K562 (cell line): ENCODE data around the gene KRT16. TPM values are rescaled to one million over a fixed set of nuclear protein-coding genes. Genes with fewer than 3 reads are reported as not detected.
"Not testable (repeated sequence)": the region's sequence is repeated elsewhere in the genome, so short reads cannot be mapped to it uniquely, and the experiment has no call there.

ENCODE experiments used
- ATAC-seq: fragments of 200-7000 bp; cut with Tn5 transposase; 3 replicates; pipeline ENCODE4 v1.9.1; 2020; ENCODE audit warnings: moderate library complexity
- BruUV-seq: library from RNA; stranded (reverse); fragments of 400-500 nt; replicated peaks from 2 replicates; lab custom pipeline; 2021; lab: Mats Ljungman, UMichigan
- CTCF ChIA-PET: fragments of 300-600 bp; formaldehyde crosslinking; extraction: SDS; loops from one replicate; lab custom pipeline; 2021; ENCODE audit warnings: low intra/inter-chr PET ratio; lab: Yijun Ruan, JAX
- POLR2A ChIA-PET: fragments of 300-600, 350-650 bp; sonication (Branson Sonifier 250); formaldehyde crosslinking; extraction: SDS; loops from one replicate; lab custom pipeline; 2021; ENCODE audit warnings: antibody characterized with exemption, inconsistent platforms; lab: Yijun Ruan, JAX
- DNase-seq, 4 experiments: peaks; one replicate each; pipeline versions ENCODE4 v3.0.0 to v3.0.0-alpha.2; 2011 to 2018; ENCODE audit warnings: low spot score in 3 of 4, mixed read lengths in 3 of 4; ENCODE audit errors: extremely low read depth in 1 of 4
- FAIRE-seq: peaks from 2 replicates; lab custom pipeline; 2011; peaks lifted over from hg19 to GRCh38; lab: Jason Lieb, UNC
- H2AFZ ChIP-seq: 2 replicates; pipeline ENCODE4 v1.6.0; 2011; ENCODE audit warnings: low read depth, low read length, control low read depth, inconsistent platforms
- H3K27ac ChIP-seq: fragments of 200-600 bp; 3 replicates; pipeline ENCODE4 v1.8.0; 2011; ENCODE audit warnings: low read depth, mild to moderate bottlenecking, control low read depth, inconsistent platforms, low read length, moderate library complexity, mixed read lengths; ENCODE audit errors: extremely low read depth
- H3K27me3 ChIP-seq, 2 experiments: fragments of 300-600 bp in 1 of 2; 2 replicates in 1 of 2; 3 replicates in 1 of 2; pipeline versions ENCODE4 v1.6.0 to v1.8.0; 2011; ENCODE audit warnings: inconsistent platforms in 2 of 2, low read length in 2 of 2, mild to moderate bottlenecking in 1 of 2, mixed read lengths in 1 of 2, moderate library complexity in 1 of 2; ENCODE audit not compliant: control insufficient read depth in 2 of 2, insufficient read depth in 2 of 2
- H3K36me3 ChIP-seq: fragments of 300-600 bp; 3 replicates; pipeline ENCODE4 v1.8.0; 2011; ENCODE audit warnings: mild to moderate bottlenecking, low read length, inconsistent platforms; ENCODE audit not compliant: control insufficient read depth, insufficient read depth
- H3K4me1 ChIP-seq, 2 experiments: fragments of 200-600 bp in 1 of 2; replicated peaks in 1 of 2; 2 replicates in 1 of 2; 3 replicates in 1 of 2; pipeline versions ENCODE4 v1.5.1 to v1.8.0; 2011; ENCODE audit warnings: inconsistent platforms in 2 of 2, low read length in 2 of 2, mild to moderate bottlenecking in 1 of 2, mixed read lengths in 1 of 2, moderate library complexity in 1 of 2; ENCODE audit not compliant: control insufficient read depth in 2 of 2, insufficient read depth in 2 of 2
- H3K4me2 ChIP-seq: 2 replicates; pipeline ENCODE4 v1.6.1; 2011; ENCODE audit warnings: low read length, control low read depth, inconsistent platforms, mixed read lengths; ENCODE audit not compliant: insufficient read depth
- H3K4me3 ChIP-seq: fragments of 200-600 bp; sonication (generic), shearing (Covaris generic); 2 replicates; pipeline ENCODE4 v1.5.1; 2016; ENCODE audit warnings: control low read depth, inconsistent platforms
- H3K79me2 ChIP-seq: fragments of 200-600 bp; 3 replicates; pipeline ENCODE4 v1.8.0; 2011; ENCODE audit warnings: low read length, inconsistent platforms; ENCODE audit not compliant: control insufficient read depth, insufficient read depth
- H3K9ac ChIP-seq, 2 experiments: 2 replicates each; pipeline versions ENCODE4 v1.6.0 to v1.6.1; 2011; ENCODE audit warnings: low read depth in 2 of 2, low read length in 2 of 2, control low read depth in 1 of 2, inconsistent platforms in 1 of 2, mild to moderate bottlenecking in 1 of 2, mixed read lengths in 1 of 2; ENCODE audit not compliant: insufficient read depth in 1 of 2
- H3K9me1 ChIP-seq: one replicate; pipeline ENCODE4 v1.6.0; 2011; ENCODE audit warnings: inconsistent platforms, mild to moderate bottlenecking, low read length, moderate library complexity; ENCODE audit not compliant: control insufficient read depth, insufficient read depth
- H3K9me3 ChIP-seq: replicated peaks from 2 replicates; pipeline ENCODE4 v1.5.1; 2011; ENCODE audit warnings: low read depth, low read length, inconsistent platforms; ENCODE audit not compliant: control insufficient read depth, insufficient read depth
- H4K20me1 ChIP-seq: replicated peaks from 2 replicates; pipeline ENCODE4 v1.6.1; 2011; ENCODE audit warnings: low read length, inconsistent platforms, mixed read lengths; ENCODE audit not compliant: control insufficient read depth, insufficient read depth
- MYBL2 ChIP-seq, 2 experiments: fragments of 450-650 bp in 1 of 2; sonication (generic) in 1 of 2; formaldehyde crosslinking in 1 of 2; IDR thresholded peaks; 2 replicates each; pipeline versions ENCODE4 v1.6.1 to v1.8.1; 2017 to 2022; ENCODE audit warnings: borderline replicate concordance in 1 of 2, inconsistent platforms in 1 of 2, low read depth in 1 of 2, mild to moderate bottlenecking in 1 of 2, missing genetic modification reagents in 1 of 2, moderate library complexity in 1 of 2
- WGBS: fragments of 100-300 bp; shearing (Covaris generic); methylation state at CpG from one replicate; pipeline ENCODE4 v1.1.6; 2016; ENCODE audit warnings: low coverage, mixed read lengths; ENCODE audit not compliant: insufficient coverage; ENCODE audit errors: missing lambda C conversion rate; 5-methylcytosine and 5-hydroxymethylcytosine counted together
- in situ Hi-C: fragments of 300-500 bp; cut with MboI; formaldehyde crosslinking; loops from 4 replicates; pipeline ENCODE4 v1.15.0; 2018; ENCODE audit warnings: inconsistent platforms, mixed read lengths
- intact Hi-C: fragments of 100-400 bp; cut with micrococcal nuclease; formaldehyde crosslinking; loops from 2 replicates; pipeline ENCODE4 v1.14.2; 2022
- polyA plus RNA-seq, 8 experiments: library from polyadenylated mRNA; depleted of rRNA in 4 of 8; stranded (reverse) in 5 of 8; unstranded in 3 of 8; fragments of >200 nt; fragmentation: Nextera tagmentation in 2 of 8; fragmentation: Illumina TruSeq in 1 of 8; extraction: Ambion mirVana in 2 of 8; extraction: Trizol in 1 of 8; gene quantifications; 2 replicates each; pipeline versions ENCODE4 v1.2.1 to v1.2.3, GENCODE V29; 2011 to 2014; ENCODE audit warnings: inconsistent platforms in 1 of 8, missing spikeins in 1 of 8
- total RNA-seq, 7 experiments: library from RNA; depleted of rRNA in 6 of 7; stranded (reverse); fragments of >200 nt in 6 of 7; fragmentation: Illumina TruSeq in 2 of 7; extraction: Trizol in 2 of 7; gene quantifications; 2 replicates each; pipeline versions ENCODE4 v1.2.1 to v1.2.3, GENCODE V29; 2011 to 2021; ENCODE audit warnings: low replicate concordance in 1 of 7
- TF ChIP-seq, protein P1 (sequence below), 3 experiments: IDR thresholded peaks in 2 of 3; conservative IDR thresholded peaks in 1 of 3; 2 replicates each; pipeline ENCODE4 v1.5.1; 2011 to 2012; ENCODE audit warnings: low read length in 3 of 3, mild to moderate bottlenecking in 3 of 3, control low read depth in 2 of 3, improper control_type of control experiment in 1 of 3, inconsistent platforms in 1 of 3, low read depth in 1 of 3, mixed read lengths in 1 of 3, moderate library complexity in 1 of 3; ENCODE audit not compliant: insufficient read depth in 2 of 3

Gene KRT16
- total and polyA plus RNA-seq, 9 of the 15 experiments (the other 6 are each of a cell fraction or from before 2014, with no cell fraction given), result 0.04 TPM; not detected in 8

DNA sequence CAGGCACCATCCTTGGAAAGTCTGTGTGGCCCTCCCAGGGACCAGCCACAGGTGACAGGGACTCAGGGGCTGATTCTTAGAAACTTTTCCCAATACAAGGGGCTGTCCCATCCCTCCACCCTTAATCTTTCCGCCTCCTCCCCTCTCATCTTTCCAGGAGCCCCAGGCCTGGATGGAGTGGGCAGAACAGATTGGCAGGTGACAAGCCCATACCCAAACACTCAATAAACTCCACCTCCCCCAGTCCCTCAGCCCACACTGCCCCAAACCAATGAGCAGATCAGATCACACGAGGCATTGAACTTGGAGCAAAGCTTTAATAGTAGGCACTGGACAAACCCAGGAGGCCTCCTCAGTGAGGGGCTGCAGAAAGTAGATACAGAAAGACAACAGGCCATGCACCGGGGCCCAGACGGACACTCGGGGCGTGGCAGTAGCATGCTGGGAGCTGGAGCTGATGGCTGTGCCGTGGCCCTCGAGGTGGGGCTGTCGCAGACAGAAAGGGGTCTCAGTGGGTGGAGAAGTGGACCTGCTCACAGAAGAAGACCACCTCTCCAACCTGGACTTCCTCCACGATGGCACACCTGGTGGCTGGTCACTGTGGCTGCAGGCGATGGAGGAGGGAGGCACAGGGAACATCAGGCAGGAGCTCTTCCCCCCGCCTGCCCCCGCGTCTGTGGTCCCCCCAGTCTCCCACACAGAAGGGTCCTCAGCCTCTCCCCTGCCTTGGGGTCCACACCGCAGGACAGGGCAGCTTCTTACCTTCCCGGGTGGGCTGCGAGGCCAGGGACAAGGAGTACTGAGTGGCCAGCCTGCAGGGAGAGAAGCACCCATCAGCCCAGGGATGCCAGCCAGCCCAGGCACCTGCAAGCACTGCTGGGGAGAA is 13.7 kb upstream of the KRT16 start:
- H3K9me3 ChIP-seq, H4K20me1 ChIP-seq, H2AFZ ChIP-seq, in situ Hi-C loops, BruUV-seq, H3K27ac ChIP-seq, DNase-seq, CTCF ChIA-PET, POLR2A ChIA-PET, ATAC-seq, H3K9me1 ChIP-seq, H3K4me2 ChIP-seq, intact Hi-C loops, FAIRE-seq, H3K36me3 ChIP-seq, H3K4me3 ChIP-seq, H3K9ac ChIP-seq, H3K79me2 ChIP-seq: not testable (repeated sequence)
- peaks cover 2 to 40% of the 10 kb centered on the region in 2 experiments; a peak in 2 of 5 replicates for H3K27me3 ChIP-seq
- WGBS, result 0% methylated on average over 9 of the region's 17 CpGs
- H3K4me1 ChIP-seq, result peaks cover 3 to 23% of the 10 kb centered on the region in 2 experiments; a peak in 3 of 5 replicates

DNA sequence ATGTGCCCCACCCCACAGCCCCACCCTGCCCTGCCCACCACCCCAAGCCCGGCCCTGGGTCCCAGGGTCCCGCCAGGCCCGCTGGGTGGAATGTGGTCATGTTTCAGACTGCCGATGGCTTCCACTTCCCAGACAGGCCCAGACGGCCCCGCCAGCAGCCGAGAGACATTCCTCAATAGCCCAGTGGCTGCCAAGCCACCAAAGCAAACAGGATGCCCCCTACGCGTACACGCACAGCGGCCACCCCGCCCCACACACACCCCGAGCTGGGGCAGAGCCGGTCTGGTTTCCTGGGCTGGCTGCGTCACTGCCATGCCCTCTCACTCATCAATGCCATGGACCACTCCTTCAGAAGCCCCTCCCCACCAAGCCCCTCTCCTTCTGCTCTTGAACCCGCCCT is 13.0 kb upstream of the KRT16 start:
- Histone ChIP-seq H4K20me1 (no peaks in the 10 kb centered on the region), H2AFZ (no peak overlapping the region), H3K9ac (no peak overlapping the region), H3K79me2 (no peaks in the 10 kb centered on the region), H3K4me3 (no peak overlapping the region), H3K36me3 (no peaks in the 10 kb centered on the region), H3K27me3 (peaks cover 2 to 44% of the 10 kb centered on the region in 2 experiments; a peak in 2 of 5 replicates), H3K4me1 (peaks cover 3 to 23% of the 10 kb centered on the region in 2 experiments; a peak in 3 of 5 replicates), H3K27ac (no peak overlapping the region), H3K4me2 (no peak overlapping the region), H3K9me1 (peaks cover 5% of the 10 kb centered on the region), H3K9me3 (no peaks in the 10 kb centered on the region)
- no peak for DNase-seq
- 18% methylated on average over 13 of the region's 16 CpGs for WGBS
- CTCF ChIA-PET, result no interaction called here
- intact Hi-C loops, result no loop called here
- POLR2A ChIA-PET, result no interaction called here
- no TSS peak for BruUV-seq
- no peak for ATAC-seq
- in situ Hi-C loops, result no loop called here
- no peak for FAIRE-seq
- TF ChIP-seq, protein P1, sequence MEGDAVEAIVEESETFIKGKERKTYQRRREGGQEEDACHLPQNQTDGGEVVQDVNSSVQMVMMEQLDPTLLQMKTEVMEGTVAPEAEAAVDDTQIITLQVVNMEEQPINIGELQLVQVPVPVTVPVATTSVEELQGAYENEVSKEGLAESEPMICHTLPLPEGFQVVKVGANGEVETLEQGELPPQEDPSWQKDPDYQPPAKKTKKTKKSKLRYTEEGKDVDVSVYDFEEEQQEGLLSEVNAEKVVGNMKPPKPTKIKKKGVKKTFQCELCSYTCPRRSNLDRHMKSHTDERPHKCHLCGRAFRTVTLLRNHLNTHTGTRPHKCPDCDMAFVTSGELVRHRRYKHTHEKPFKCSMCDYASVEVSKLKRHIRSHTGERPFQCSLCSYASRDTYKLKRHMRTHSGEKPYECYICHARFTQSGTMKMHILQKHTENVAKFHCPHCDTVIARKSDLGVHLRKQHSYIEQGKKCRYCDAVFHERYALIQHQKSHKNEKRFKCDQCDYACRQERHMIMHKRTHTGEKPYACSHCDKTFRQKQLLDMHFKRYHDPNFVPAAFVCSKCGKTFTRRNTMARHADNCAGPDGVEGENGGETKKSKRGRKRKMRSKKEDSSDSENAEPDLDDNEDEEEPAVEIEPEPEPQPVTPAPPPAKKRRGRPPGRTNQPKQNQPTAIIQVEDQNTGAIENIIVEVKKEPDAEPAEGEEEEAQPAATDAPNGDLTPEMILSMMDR (IDR thresholded peaks at IDR 0.05 in 2 of 3, conservative IDR thresholded peaks at IDR 0.05 in 1 of 3; ENCODE audit: insufficient read depth in 2 of 3, low read depth in 1 of 3, low read length in 3 of 3), result no peak
- TF ChIP-seq MYBL2 (IDR thresholded peaks at IDR 0.05; ENCODE audit: low read depth) (no peak), MYBL2 (CRISPR knock-in tag; IDR thresholded peaks at IDR 0.05; ENCODE audit: borderline replicate concordance) (no peak)
